Osteoblast (primary cell): ENCODE data around the gene SEMA3B. TPM values are rescaled to one million over a fixed set of nuclear protein-coding genes. Genes with fewer than 3 reads are reported as not detected.

ENCODE experiments used
- DNase-seq: peaks from one replicate; pipeline ENCODE4 v3.0.0; 2011; ENCODE audit warnings: low spot score, mixed read lengths; ENCODE audit not compliant: insufficient read length; ENCODE audit errors: missing footprints
- H2AFZ ChIP-seq: 2 replicates; pipeline ENCODE4 v1.6.0; 2011; ENCODE audit warnings: mild to moderate bottlenecking, low read length
- H3K27ac ChIP-seq: 2 replicates; pipeline ENCODE4 v1.5.1; 2011; ENCODE audit warnings: mild to moderate bottlenecking, low read depth, low read length, moderate library complexity
- H3K27me3 ChIP-seq: 2 replicates; pipeline ENCODE4 v1.6.0; 2012; ENCODE audit warnings: mild to moderate bottlenecking, control low read depth, inconsistent platforms, low read length, moderate library complexity; ENCODE audit not compliant: insufficient read depth
- H3K36me3 ChIP-seq: 2 replicates; pipeline ENCODE4 v1.5.1; 2011; ENCODE audit warnings: mild to moderate bottlenecking, low read length, control low read depth, moderate library complexity; ENCODE audit not compliant: insufficient read depth
- H3K4me1 ChIP-seq: 2 replicates; pipeline ENCODE4 v1.5.1; 2011; ENCODE audit warnings: mild to moderate bottlenecking, low read length, control low read depth, moderate library complexity; ENCODE audit not compliant: insufficient read depth
- H3K4me2 ChIP-seq: 2 replicates; pipeline ENCODE4 v1.6.0; 2011; ENCODE audit warnings: mild to moderate bottlenecking, low read length; ENCODE audit not compliant: insufficient read depth
- H3K4me3 ChIP-seq: fragments of 200-600 bp; sonication (generic); 3 replicates; pipeline ENCODE4 v1.5.1; 2012; ENCODE audit warnings: mild to moderate bottlenecking, low read length, inconsistent platforms; ENCODE audit not compliant: insufficient read depth
- H3K79me2 ChIP-seq: 2 replicates; pipeline ENCODE4 v1.6.0; 2012; ENCODE audit warnings: mild to moderate bottlenecking, low read length, control low read depth, inconsistent platforms; ENCODE audit not compliant: insufficient read depth
- H3K9me3 ChIP-seq: 2 replicates; pipeline ENCODE4 v1.5.1; 2011; ENCODE audit warnings: low read depth, low read length, control low read depth
- H4K20me1 ChIP-seq: 2 replicates; pipeline ENCODE4 v1.6.0; 2012; ENCODE audit warnings: mild to moderate bottlenecking, low read length, control low read depth; ENCODE audit not compliant: insufficient read depth
- total RNA-seq: library from RNA; depleted of rRNA; stranded (reverse); fragments of >200 nt; gene quantifications from 2 replicates; pipeline ENCODE4 v1.2.3, GENCODE V29; 2012
- TF ChIP-seq, protein P1 (sequence below): IDR thresholded peaks from 2 replicates; pipeline ENCODE4 v1.5.1; 2011; ENCODE audit warnings: mild to moderate bottlenecking, low read depth, low read length, moderate library complexity; ENCODE audit errors: extremely low read depth

Gene SEMA3B
- total RNA-seq, 1 donor: 10.1 TPM

- no peak overlapping the region for H3K27ac ChIP-seq
- TF ChIP-seq, protein P1, sequence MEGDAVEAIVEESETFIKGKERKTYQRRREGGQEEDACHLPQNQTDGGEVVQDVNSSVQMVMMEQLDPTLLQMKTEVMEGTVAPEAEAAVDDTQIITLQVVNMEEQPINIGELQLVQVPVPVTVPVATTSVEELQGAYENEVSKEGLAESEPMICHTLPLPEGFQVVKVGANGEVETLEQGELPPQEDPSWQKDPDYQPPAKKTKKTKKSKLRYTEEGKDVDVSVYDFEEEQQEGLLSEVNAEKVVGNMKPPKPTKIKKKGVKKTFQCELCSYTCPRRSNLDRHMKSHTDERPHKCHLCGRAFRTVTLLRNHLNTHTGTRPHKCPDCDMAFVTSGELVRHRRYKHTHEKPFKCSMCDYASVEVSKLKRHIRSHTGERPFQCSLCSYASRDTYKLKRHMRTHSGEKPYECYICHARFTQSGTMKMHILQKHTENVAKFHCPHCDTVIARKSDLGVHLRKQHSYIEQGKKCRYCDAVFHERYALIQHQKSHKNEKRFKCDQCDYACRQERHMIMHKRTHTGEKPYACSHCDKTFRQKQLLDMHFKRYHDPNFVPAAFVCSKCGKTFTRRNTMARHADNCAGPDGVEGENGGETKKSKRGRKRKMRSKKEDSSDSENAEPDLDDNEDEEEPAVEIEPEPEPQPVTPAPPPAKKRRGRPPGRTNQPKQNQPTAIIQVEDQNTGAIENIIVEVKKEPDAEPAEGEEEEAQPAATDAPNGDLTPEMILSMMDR: no peak
- peaks cover 31% of the 10 kb centered on the region for H3K79me2 ChIP-seq
- H3K4me3 ChIP-seq: no peak overlapping the region
- H4K20me1 ChIP-seq: peaks cover 41% of the 10 kb centered on the region
- no peak overlapping the region for H3K4me2 ChIP-seq
- peaks cover 14% of the 10 kb centered on the region for H3K4me1 ChIP-seq
- no peaks in the 10 kb centered on the region for H3K27me3 ChIP-seq
- DNase-seq: no peak
- peaks cover 28% of the 10 kb centered on the region for H3K36me3 ChIP-seq
- H2AFZ ChIP-seq: no peak overlapping the region
- H3K9me3 ChIP-seq: no peaks in the 10 kb centered on the region
Observed at GRCh38 chr3:50318163-50318562, 49.2 kb downstream of the SEMA3B start.

DNA sequence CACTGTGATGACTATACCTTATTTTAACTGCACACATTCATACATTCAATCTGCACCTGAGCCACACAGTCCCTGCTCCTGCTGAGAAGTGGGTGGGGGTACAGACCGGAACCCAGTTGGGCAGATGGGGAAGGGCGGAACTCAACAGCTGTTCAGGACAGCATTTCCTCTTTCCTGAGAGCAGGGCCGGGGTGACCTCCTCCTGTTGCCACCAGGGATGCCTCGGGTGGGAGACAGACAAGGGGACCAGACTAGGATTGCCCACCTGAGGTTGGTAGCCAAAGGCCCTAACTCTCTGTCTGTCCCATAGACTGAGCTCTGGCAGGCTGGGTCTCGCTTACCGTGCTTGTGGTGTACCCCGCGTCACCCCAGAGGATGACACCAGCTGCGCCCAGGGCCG lies 49.7 kb downstream of the SEMA3B start:
- Histone ChIP-seq H3K27me3 (no peaks in the 10 kb centered on the region), H3K4me2 (no peak overlapping the region), H3K27ac (no peak overlapping the region), H3K4me3 (no peak overlapping the region), H3K36me3 (peaks cover 28% of the 10 kb centered on the region), H2AFZ (no peak overlapping the region), H4K20me1 (peaks cover 41% of the 10 kb centered on the region), H3K9me3 (no peaks in the 10 kb centered on the region), H3K4me1 (peaks cover 14% of the 10 kb centered on the region), H3K79me2 (peaks cover 31% of the 10 kb centered on the region)
- TF ChIP-seq, protein P1: no peak
- no peak for DNase-seq

- H3K4me3 ChIP-seq: no peak overlapping the region
- TF ChIP-seq, protein P1: no peak
- H3K36me3 ChIP-seq: peaks cover 28% of the 10 kb centered on the region
- H3K4me1 ChIP-seq: peaks cover 14% of the 10 kb centered on the region
- peaks cover 38% of the 10 kb centered on the region for H4K20me1 ChIP-seq
- no peak overlapping the region for H3K27ac ChIP-seq
- no peak overlapping the region for H2AFZ ChIP-seq
- no peak for DNase-seq
- H3K27me3 ChIP-seq: no peaks in the 10 kb centered on the region
- peaks cover 31% of the 10 kb centered on the region for H3K79me2 ChIP-seq
- H3K4me2 ChIP-seq: peak overlapping the region; percentile 99
- no peaks in the 10 kb centered on the region for H3K9me3 ChIP-seq
Observed at GRCh38 chr3:50319181-50319893, 50.4 kb downstream of the SEMA3B start.

GRCh38 chr3:50319894-50320625 lies 51.1 kb downstream of the SEMA3B start:
- Histone ChIP-seq H3K27me3 (no peaks in the 10 kb centered on the region), H3K4me3 (peak overlapping the region; percentile 91), H3K4me1 (peaks cover 14% of the 10 kb centered on the region), H3K79me2 (peaks cover 31% of the 10 kb centered on the region), H3K27ac (peak overlapping the region; percentile 99), H3K36me3 (peaks cover 28% of the 10 kb centered on the region), H3K9me3 (no peaks in the 10 kb centered on the region), H4K20me1 (peaks cover 38% of the 10 kb centered on the region), H2AFZ (no peak overlapping the region), H3K4me2 (peak overlapping the region; percentile 99)
- DNase-seq: peak; percentile 72
- TF ChIP-seq, protein P1: no peak
